HUES6 (cell line): ENCODE data around the gene CXCL11.

Experiments
- H3K27ac ChIP-seq: 2 replicates; pipeline ENCODE4 v1.7.0; 2013; ENCODE audit warnings: low read depth, mild to moderate bottlenecking, low read length, inconsistent platforms
- H3K27me3 ChIP-seq: 2 replicates; pipeline ENCODE4 v1.6.1; 2013; ENCODE audit warnings: low read length; ENCODE audit not compliant: control insufficient read depth, insufficient read depth
- H3K36me3 ChIP-seq: 2 replicates; pipeline ENCODE4 v1.6.1; 2013; ENCODE audit warnings: low read length; ENCODE audit not compliant: control insufficient read depth, insufficient read depth
- H3K4me1 ChIP-seq: 2 replicates; pipeline ENCODE4 v1.6.1; 2013; ENCODE audit warnings: low read length; ENCODE audit not compliant: control insufficient read depth, insufficient read depth
- H3K4me3 ChIP-seq: 2 replicates; pipeline ENCODE4 v1.5.1; 2013; ENCODE audit warnings: low read depth, low read length
- H3K9ac ChIP-seq: one replicate; pipeline ENCODE4 v1.6.1; 2013; ENCODE audit warnings: mild to moderate bottlenecking, low read length
- H3K9me3 ChIP-seq: 2 replicates; pipeline ENCODE4 v1.6.1; 2013; ENCODE audit warnings: low read depth, low read length; ENCODE audit not compliant: control insufficient read depth, insufficient read depth

CXCL11 gene

GRCh38 chr4:76013540-76013939, 22.3 kb downstream of the CXCL11 start:
- H3K4me1 ChIP-seq = peaks cover 13% of the 10 kb centered on the region
- no peaks in the 10 kb centered on the region for H3K9me3 ChIP-seq
- H3K9ac ChIP-seq = no peak overlapping the region
- no peak overlapping the region for H3K27ac ChIP-seq
- no peak overlapping the region for H3K4me3 ChIP-seq
- H3K36me3 ChIP-seq = no peaks in the 10 kb centered on the region
- H3K27me3 ChIP-seq = no peaks in the 10 kb centered on the region

DNA sequence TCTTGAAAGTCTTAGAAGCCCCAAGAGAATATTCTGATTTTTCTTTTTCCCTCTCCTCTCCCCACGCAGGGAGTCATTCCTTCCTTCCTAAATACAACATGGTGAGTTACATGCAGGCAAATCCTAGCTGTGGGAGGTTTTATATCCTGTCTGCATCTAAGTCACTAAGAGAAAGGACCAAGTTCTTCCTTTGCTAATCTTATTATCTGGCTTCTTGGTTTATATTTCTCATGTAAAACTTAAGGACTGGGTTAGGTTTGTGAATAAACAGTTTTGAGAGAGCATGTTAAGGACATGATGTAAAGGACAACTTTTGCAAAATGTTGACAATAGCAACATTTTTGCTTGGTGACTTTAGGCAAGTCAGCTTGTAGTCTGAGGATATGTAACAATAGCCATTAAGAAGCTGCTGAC, 23.5 kb downstream of the CXCL11 start:
- Histone ChIP-seq H3K9ac (no peak overlapping the region), H3K4me1 (peaks cover 13% of the 10 kb centered on the region), H3K27ac (no peak overlapping the region), H3K4me3 (no peak overlapping the region), H3K36me3 (no peaks in the 10 kb centered on the region), H3K27me3 (no peaks in the 10 kb centered on the region), H3K9me3 (no peaks in the 10 kb centered on the region)

DNA sequence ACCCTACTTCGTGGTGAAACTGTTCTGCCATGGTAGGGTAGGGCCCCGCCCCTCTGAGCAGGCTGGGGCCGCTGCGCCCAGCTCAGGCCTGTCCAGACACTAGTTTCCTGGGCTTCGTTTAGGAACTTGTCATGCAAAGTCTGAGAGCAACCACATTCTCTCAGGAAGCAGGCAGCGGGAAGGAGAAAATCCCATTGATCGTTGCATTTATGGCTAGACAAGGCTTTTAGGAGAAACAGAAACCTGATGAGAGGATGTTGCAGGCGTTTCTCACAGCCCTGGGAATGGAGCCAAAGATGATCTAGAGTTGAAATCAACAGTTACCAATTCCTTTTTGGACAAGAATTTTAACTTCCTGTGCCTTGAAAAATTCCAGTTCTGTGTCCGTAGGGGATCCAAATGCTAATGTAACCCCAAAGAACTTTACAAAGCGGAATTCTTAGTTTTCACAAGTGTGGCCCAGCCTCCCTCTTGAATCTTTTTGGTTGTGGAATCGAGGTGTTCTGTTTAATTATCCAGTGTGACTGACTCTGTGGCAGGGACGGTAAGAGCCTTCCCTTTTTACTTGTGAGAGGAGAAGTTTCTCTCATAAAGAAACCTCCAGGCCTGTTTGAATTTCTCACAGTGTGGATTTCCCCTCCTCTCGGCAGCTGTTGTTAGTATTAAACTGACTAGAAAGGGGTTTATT, 24.0 kb downstream of the CXCL11 start:
- Histone ChIP-seq H3K9me3 (no peaks in the 10 kb centered on the region), H3K36me3 (no peaks in the 10 kb centered on the region), H3K4me1 (peaks cover 13% of the 10 kb centered on the region), H3K4me3 (no peak overlapping the region), H3K27ac (no peak overlapping the region), H3K9ac (no peak overlapping the region), H3K27me3 (no peaks in the 10 kb centered on the region)

DNA sequence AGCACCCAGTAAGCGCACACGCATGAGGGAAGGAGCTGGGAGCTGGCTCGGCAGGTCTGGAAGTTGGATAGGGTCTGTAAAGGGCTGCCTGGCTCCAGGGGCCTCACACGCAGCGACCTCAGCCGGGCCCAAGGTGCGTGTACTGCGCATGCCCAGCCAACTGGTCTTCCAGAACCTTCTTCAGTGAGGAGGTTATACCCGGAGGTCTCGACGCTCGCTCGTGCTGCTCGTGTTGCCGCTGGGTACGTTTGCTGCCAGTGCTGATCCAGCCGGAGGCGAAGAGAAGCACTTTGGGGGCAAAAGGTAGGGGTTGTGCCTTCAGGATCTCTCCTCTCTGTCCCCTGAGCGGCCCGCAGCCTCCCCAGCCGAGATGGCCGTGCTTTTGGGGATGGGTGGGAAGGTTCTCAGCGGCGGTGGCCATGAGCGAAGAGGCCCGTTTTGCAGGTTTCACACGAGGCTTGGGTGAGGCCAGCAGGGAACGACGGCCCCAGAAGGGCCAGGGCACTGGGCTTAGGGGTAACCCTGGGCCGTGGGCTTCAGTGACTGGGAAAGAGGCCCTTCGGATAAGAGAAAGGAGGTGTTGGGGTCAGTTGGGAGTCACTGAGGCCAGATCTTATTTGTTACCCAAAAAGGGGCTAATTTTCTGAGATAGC, 24.7 kb downstream of the CXCL11 start:
- H3K9ac ChIP-seq = no peak overlapping the region

DNA sequence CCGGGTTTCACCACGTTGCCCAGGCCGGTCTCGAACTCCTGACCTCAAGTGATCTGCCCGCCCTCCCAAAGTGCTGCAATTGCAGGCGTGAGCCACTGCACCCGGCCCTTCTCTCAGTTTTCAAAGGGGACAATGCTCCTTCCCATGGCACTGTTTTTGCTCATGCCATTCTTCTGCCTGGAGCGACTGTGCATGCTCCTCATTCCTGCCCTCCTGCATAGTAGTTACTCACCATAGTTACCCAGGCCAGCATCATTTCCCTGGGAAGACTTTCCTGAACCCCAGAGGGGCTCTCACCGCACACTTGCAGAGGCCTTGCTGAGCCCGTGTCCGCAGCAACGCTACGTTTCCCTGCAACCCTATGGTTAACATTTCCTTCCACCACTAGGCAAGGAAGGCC, 25.3 kb downstream of the CXCL11 start:
- H3K4me1 ChIP-seq = peaks cover 10% of the 10 kb centered on the region
- no peak overlapping the region for H3K9ac ChIP-seq
- H3K4me3 ChIP-seq = no peak overlapping the region
- H3K27me3 ChIP-seq = no peaks in the 10 kb centered on the region
- no peaks in the 10 kb centered on the region for H3K36me3 ChIP-seq
- no peaks in the 10 kb centered on the region for H3K9me3 ChIP-seq
- no peak overlapping the region for H3K27ac ChIP-seq

More for the DNA sequence above, 24.7 kb downstream of the CXCL11 start:
- Histone ChIP-seq H3K9me3 (no peaks in the 10 kb centered on the region), H3K27ac (no peak overlapping the region), H3K36me3 (no peaks in the 10 kb centered on the region), H3K4me1 (peaks cover 10% of the 10 kb centered on the region), H3K27me3 (no peaks in the 10 kb centered on the region), H3K4me3 (no peak overlapping the region)

GRCh38 chr4:76009311-76009710, 26.6 kb downstream of the CXCL11 start:
- Histone ChIP-seq H3K9me3 (no peaks in the 10 kb centered on the region), H3K4me3 (no peak overlapping the region), H3K27ac (no peak overlapping the region), H3K9ac (no peak overlapping the region), H3K4me1 (peaks cover 10% of the 10 kb centered on the region), H3K27me3 (no peaks in the 10 kb centered on the region), H3K36me3 (no peaks in the 10 kb centered on the region)

DNA sequence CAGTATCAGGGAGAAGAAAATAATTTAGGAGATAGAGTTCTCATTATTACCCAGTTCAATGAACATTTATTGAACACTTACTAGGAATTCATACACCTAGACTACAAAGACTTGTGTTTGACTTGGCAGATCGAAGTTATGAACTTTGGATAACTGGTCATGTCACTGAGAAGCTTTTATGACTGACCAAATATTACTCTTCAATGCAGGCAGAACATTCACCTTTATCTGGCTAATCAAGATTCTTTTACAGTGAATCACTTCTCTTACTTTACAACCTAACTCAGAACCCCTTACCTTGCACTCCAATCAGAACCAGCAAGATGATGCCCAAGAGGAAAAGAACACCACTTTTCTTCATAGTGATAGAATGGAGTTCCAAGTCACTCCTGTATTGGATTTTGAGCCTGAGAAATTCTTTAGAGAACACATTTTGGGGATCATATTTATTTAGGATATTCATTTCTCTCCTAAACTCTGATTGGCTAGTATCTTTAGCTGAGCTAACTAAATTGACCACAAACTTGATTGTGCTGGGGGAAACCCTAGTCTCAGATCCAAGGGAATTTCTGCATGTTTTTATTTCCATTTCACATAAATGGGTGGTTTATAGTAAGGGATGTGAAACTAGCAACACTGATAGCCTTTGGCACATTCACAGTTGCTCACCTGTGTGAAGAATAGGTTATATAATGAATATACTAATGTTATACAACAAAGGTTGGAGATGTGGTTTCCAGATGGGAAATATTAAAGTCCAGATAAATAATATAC, 28.6 kb downstream of the CXCL11 start, which contains the start of gene CXCL9:
Gene CXCL9 (minus strand): TSS at position 421 of the 774 bp plus-strand sequence. CDS start 60 bp downstream, at position 361.
- Histone ChIP-seq H3K4me3 (no peak within 1 kb of the TSS), H3K4me1 (peaks cover 7% of the 10 kb centered on the region), H3K27me3 (no peaks in the 10 kb centered on the region; the same call in 1 of the 2 replicates), H3K9me3 (no peaks in the 10 kb centered on the region), H3K36me3 (no peaks in the 10 kb centered on the region), H3K9ac (no peak within 1 kb of the TSS), H3K27ac (no peak within 1 kb of the TSS)

- no peak overlapping the region for H3K27ac ChIP-seq
- no peaks in the 10 kb centered on the region for H3K4me1 ChIP-seq
- no peaks in the 10 kb centered on the region for H3K9me3 ChIP-seq
- no peaks in the 10 kb centered on the region for H3K36me3 ChIP-seq
- H3K9ac ChIP-seq = no peak overlapping the region
- no peak overlapping the region for H3K4me3 ChIP-seq
- H3K27me3 ChIP-seq = no peaks in the 10 kb centered on the region; the same call in 1 of the 2 replicates
Observed at GRCh38 chr4:76003620-76004019, 32.2 kb downstream of the CXCL11 start.

DNA sequence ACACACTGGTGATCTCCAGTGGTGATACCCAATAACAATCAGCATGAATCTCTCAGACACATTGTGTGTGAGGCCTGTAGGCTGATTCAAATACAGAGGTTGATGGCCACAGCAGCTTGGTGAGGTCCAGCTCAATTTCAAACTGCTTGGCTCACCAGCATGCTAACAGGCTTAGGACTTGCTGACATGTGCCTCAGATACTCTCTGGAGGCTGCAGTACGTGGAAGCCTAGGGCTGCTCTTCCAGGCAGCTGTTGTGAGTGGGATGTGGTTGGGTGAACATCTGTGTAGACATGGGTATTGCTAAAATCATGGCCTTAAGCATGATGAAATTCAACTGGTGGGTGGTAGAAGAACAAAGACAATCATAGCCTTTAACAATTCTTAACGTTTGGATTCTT, 32.8 kb downstream of the CXCL11 start:
- Histone ChIP-seq H3K4me1 (no peaks in the 10 kb centered on the region), H3K36me3 (no peaks in the 10 kb centered on the region), H3K27me3 (no peaks in the 10 kb centered on the region; the same call in 1 of the 2 replicates)

DNA sequence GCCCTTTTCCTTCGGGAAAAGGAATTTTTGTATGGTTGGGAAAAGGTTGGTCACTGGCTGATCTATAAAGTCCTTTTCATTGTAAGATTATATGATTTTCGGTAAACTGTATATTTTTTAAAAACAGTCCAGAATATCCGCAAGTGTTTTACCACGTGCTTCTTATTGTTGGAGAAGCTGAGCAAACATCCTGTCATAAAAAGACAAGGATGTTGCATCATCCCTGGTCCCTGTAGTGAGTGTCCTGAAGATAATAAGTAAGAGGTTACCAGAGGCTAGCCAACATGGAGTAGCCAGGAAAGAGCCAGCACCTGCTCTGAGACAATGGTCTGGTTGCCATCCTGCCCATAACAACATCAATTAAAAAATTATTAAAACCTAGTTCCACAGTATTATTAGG, 33.7 kb downstream of the CXCL11 start:
- Histone ChIP-seq H3K27ac (no peak overlapping the region), H3K27me3 (no peaks in the 10 kb centered on the region; the same call in 1 of the 2 replicates), H3K9ac (no peak overlapping the region), H3K4me3 (no peak overlapping the region), H3K4me1 (no peaks in the 10 kb centered on the region), H3K36me3 (no peaks in the 10 kb centered on the region), H3K9me3 (no peaks in the 10 kb centered on the region)

More for the DNA sequence above, 32.8 kb downstream of the CXCL11 start:
- Histone ChIP-seq H3K27ac (no peak overlapping the region), H3K9ac (no peak overlapping the region), H3K4me3 (no peak overlapping the region), H3K9me3 (no peaks in the 10 kb centered on the region)

GRCh38 chr4:76001700-76002099, 34.2 kb downstream of the CXCL11 start:
- no peaks in the 10 kb centered on the region for H3K4me1 ChIP-seq
- no peaks in the 10 kb centered on the region; the same call in 1 of the 2 replicates for H3K27me3 ChIP-seq
- H3K4me3 ChIP-seq = no peak overlapping the region
- no peaks in the 10 kb centered on the region for H3K36me3 ChIP-seq
- no peaks in the 10 kb centered on the region for H3K9me3 ChIP-seq
- H3K27ac ChIP-seq = no peak overlapping the region
- H3K9ac ChIP-seq = no peak overlapping the region
